Measurements from ENCODE around the gene TTC32.
"Not testable (repeated sequence)": the region's sequence is repeated elsewhere in the genome, so short reads cannot be mapped to it uniquely, and the experiment has no call there.

Gene TTC32

GRCh38 chr2:19901442-19902215, at the start of gene TTC32:
TSS of gene TTC32 (minus strand) at chr2:19901983. CDS start at chr2:19901854, 129 bp downstream.
- peak; percentile 96 for DNase-seq

DNA sequence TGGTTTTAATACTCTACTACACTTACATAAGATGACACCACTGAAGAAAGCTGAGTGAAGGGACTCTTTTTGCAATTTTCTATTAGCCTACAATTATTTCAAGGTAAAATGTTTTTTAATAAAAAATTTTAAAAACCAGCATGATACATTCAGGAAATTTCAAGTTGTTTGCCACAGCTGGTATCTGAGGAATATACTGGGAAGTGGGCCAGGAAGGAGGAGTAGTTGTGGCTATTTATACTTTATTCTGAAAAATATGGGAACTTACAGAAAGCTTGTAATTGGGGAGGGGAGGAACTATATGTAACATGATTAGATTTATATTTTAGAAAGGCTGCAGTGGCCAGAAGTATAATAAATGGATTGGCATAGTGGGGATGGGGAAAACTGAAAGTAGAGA, 47.3 kb upstream of the TTC32 start:
- DNase-seq = no peak

GRCh38 chr2:19947184-19947940, 45.6 kb upstream of the TTC32 start:
- no peak for DNase-seq

DNA sequence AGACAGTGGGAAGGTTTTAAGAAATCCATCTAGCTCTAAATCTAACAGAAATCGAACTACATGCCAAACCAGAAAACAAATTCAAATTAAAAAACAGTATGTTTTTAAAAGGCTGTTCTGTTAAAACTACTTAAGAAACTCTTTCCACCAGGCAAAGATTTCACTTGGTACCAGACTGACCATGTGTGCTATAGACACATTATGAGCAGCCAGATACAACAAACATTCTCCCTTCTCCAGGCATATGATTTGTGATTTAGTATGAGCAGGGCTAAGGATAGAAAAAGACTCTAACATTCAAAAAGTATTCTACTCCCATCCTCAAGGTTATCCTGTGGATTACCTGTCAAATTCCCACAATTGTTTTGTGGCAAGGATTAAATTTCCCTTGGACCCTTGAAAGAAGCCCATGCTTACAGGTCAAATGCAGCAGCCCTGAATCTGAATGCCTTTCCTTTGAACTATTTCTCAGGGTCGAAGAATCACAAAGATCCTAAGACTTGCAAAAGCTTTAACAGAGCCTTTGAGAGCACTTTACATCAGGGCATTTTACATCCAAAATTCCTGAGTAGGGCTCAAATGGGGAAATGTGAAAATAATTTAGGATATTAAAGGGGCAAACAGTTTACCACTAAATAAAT, 42.5 kb upstream of the TTC32 start:
- no peak for DNase-seq

- no peak for DNase-seq
These were observed 41.4 kb upstream of the TTC32 start for GRCh38 chr2:19943189-19943588.

DNA sequence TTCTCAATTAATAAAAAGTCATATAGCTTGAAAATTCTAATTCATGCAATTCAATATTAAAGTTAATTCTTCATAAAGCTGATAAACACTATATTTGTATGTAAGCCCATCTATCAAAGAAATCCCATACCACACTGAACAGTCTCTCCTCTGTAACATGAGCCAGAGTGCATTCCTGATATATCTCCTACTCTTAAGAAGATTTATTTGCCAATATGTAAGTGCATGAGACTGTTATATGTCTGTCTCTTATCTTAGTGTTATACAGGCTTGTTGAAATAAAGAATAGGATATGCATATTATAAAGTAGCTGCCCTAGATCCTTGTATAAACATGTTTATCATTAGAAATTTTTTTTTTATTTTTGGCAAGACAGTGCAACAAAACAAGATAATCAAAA, 40.4 kb upstream of the TTC32 start:
- DNase-seq = no peak

DNA sequence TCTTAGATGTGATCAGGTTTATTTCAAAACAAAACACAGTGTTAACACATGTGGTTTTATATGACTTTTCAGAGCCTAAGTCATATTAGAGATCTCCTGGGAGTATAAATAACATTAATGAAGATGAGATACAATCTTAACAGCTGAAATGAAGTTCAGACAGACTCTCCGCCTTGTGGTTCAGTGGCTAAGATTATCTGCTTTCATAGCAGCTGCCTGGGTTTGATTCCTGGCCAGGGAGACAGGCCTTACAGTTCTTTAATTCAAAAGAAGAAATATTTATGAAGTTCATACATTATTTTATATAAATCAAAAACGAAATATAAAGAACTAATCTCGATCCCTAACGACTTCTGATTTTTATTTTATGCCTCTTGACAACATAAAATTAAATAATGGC, 35.2 kb upstream of the TTC32 start:
- no peak for DNase-seq

GRCh38 chr2:19936203-19936602, 34.4 kb upstream of the TTC32 start:
- DNase-seq = no peak

GRCh38 chr2:19933351-19933981, 31.7 kb upstream of the TTC32 start:
- no peak for DNase-seq

DNA sequence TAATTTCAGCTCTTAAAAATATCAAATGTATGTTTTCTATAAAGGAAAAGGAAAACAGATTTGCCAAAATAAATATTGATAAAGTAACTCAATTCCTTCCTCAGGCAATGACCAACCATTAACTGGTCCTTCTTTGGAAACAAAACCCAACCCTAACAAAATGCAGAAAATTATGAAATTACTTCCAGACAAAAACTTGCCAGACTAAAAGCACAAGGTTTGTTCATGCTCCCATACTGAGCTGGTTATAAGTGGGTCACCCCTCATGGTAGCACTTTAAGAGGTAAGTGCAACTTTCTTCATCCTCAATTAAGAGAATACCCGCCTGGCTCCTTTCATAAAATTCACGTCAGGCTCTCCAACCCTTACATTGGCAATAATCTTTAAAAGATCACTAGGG, 31.1 kb upstream of the TTC32 start:
- DNase-seq = no peak

- DNase-seq = no peak
These were observed 27.4 kb upstream of the TTC32 start for GRCh38 chr2:19929226-19929625.

DNA sequence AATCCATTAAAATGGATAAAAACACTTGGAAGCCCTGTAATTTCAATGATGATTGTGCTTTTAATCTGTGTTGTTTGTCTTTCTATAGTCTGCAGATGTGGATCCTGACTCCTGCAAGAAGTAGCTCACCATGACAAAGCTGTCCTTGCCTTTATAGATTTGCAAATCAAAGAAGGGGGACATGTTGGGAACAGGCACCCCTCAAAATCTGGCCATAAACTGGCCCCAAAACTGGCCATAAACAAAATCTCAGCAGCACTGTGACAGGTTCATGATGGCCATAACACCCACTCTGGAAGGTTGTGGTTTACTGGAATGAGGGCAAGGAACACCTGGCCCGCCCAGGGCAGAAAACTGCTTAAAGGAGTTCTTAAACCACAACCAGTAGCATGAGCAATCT, 26.0 kb upstream of the TTC32 start:
- not testable (repeated sequence) for DNase-seq

GRCh38 chr2:19924526-19924925, 22.7 kb upstream of the TTC32 start:
- not testable (repeated sequence) for DNase-seq

DNA sequence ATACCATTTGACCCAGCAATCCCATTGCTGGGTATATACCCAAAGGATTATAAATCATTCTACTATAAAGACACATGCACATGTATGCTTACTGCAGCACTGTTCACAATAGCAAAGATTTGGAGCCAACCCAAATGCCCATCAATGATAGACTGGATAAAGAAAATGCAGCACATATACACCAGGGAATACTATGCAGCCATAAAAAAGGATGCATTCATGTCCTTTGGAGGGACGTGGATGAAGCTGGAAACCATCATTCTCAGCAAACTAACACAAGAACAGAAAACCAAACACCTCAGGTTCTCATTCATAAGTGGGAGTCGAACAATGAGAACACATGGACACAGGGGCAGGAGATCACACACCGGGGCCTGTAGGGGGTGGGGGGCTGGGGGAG, 20.4 kb upstream of the TTC32 start:
- DNase-seq = not testable (repeated sequence)

DNA sequence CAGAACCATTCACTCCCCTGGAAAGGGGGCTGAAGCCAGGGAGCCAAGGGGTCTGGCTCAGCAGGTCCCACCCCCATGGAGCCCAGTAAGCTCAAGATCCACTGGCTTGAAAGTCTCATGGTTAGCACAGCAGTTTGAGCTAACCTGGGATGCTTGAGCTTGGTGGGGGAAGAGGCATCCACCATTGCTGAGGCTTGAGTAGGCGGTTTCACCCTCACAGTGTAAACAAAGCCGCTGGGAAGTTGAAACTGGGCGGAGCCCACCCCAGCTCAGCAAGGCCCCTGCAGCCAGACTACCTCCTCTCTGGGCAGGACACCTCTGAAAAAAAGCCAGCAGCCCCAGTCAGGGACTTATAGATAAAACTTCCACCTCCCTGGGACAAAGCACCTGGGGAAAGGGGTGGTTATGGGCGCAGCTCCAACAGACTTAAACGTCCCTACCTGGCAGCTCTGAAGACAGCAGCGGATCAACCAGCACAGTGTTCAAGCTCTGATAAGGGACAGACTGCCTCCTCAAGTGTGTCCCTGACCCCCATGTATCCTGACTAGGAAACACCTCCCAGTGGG, 14.7 kb upstream of the TTC32 start:
- no peak for DNase-seq

GRCh38 chr2:19914266-19914975, 12.6 kb upstream of the TTC32 start:
- peak; percentile 24 for DNase-seq

- DNase-seq = no peak
These were observed 10.2 kb upstream of the TTC32 start for GRCh38 chr2:19911808-19912509.

GRCh38 chr2:19902216-19902740, 495 bp upstream of the TTC32 start:
- DNase-seq = no peak

DNA sequence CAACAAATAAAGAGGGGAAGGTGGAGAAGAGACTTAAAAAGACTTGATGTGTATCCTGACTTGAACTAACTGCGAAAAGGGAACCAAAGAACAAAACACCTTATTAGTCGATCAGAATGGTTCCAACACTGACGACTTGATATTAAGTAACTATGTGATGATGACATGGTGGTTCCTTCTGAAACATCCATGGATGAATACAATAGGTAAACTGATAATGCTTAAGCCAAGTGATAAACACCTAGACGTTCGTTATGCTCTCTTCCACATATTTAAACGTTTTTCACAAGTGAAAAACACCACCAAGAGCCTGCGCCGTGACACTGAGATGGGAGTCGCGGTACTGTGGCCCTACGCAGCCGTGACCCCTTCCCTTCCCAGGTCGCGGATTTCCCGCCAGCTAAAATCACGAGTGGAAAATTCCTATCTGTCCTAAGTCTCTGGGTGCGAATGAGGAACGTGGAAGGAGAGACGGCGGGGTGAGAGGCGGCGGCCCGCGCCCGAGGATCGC, 797 bp downstream of the TTC32 start:
- peak; percentile 54 for DNase-seq

- DNase-seq = no peak
These were observed 1.5 kb downstream of the TTC32 start for GRCh38 chr2:19899985-19900930.

Measured in midbrain (tissue), 1 donor.